ENCODE results near the gene SAMD13.

Gene SAMD13, protein sequence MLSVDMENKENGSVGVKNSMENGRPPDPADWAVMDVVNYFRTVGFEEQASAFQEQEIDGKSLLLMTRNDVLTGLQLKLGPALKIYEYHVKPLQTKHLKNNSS

DNA sequence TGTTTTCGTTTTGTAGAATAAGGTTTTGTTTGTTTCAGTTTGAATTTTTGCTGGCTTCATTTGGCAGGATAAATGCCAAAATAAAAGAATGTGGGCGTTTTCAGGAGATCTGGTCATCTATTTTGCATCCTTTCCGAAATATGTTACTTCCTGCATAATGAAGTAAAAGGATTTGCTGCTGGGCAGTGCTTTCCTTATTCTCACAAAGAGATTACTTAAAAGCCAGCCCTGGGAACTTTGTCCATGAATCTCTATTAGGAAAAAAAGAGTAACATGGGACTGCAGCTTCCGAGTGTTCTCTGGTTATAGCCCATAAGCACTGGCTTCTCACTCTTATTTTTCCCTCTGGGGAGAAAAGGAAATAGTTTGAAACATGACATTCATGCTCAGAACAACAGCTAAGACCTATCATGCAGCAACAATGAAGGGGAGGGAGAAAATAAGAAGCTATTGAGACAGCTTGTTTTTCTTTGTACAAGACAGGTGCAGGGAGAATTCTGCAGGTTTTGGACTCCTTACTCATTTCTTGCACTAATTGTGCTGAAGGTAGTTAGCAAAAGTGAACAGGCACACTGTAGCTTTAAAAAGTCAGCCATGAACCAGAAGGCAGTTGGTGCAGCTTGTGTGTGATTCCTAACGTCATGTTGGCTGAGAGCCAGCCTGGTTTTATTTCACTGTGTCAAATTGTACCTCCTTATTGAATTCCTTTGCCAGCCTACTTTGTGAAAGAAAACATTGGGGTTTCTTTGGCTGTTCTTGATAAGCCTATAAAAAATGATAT is at the start of gene SAMD13:
SAMD13 (plus strand) TSS at position 705 of the 781 bp plus-strand sequence. CDS start 1,527 bp downstream, outside the sequence.
- FAIRE-seq, result no peak

DNA sequence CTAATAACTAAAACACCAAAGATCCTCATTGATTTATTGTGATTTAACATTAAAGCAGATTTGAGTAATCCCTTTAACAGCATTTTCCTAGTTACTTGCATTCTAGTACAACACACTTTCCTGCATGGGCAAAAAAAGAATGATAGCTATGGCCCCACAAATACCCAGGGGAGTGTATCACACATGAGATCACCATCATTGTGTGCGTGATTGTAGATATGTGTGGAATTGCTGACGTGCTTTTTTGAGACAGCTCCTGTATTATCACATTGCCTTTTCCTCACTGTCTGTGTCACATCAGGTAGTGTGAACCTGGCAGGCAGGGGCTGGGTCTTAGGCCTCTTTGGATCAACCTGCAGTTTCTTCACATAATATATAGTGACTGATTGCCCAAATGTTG is 48.5 kb upstream of the SAMD13 start:
- no peak for FAIRE-seq

DNA sequence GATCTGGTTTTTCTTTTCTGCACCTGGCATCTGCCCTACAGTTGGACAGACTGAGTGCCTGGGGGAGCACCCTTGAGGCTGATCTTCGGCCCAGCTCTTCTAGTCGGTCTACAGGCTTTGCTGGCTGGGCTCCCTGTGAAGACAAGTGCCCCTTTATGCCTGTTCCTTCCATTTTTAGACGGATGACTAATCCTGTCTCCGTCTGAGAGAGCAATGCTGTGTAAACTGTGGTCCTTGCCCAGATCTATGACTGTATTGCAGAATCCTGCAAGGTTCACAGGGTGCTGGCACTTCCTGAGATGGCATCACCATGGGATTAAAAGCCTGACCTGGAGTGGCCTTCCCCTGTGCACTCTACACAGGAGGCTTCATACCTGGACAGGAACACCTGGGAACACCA is 47.6 kb upstream of the SAMD13 start:
- no peak for FAIRE-seq

DNA sequence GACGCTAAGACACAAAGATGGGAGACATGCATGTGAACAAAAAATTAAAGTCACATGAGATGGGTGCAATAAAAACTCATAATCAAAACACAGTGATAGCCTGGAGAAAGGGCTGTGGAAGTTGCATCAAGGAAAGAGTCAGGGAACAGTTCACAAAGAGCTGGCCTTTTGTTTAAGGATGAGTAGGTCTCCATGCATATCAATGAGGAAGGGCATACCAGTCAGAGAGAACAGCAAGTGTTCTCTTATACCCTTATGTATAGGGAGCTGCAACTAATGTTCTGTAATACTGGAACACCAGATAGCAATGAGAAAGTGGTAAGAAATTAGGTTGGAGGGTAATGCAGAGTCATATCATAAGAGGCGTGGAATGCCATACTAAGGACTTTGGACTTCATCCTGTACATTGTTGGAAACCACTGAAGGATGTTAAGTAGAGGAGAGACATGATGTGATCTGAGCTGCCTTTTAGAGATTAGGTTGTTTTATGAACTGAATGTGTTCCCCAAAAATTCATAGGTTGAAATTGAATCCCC is 46.7 kb upstream of the SAMD13 start:
- FAIRE-seq, result no peak

DNA sequence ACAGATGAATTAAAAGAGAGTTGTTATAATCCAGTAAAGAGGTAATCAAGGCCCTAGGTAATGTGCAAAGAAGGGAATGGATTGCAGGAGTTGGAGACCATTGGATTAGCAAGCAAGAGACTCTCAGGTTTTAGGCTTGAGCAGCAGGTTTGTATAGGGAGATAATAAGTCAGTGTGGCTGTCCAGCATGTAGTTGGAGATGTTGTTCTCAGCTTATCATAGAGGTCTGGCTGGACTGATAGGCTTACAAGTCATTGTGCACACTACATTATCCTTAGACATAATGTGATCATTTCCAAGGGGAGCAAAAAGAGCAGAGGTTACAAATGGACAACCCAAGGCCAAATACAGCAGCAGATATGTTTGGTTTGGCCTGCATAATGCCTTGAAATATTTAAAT is 45.9 kb upstream of the SAMD13 start:
- no peak for FAIRE-seq

DNA sequence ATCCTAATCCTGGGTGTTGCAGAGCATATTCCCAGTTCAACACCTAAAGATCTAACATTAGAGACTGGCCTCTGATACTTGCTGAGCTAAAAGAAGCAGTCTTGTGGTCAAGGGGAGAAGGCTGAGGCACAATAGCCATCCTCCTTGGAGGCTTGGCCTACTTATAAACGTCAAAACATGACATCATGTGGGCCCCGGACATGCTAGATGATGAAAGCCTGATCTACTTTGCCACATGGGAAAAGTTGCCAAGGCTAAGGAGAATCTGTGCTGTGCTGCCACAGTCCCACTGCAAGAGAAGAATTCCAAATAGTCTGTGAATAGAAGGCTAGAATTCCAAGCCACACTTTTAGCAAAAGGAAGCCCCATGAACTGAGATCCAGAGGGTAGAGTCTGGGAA is 43.9 kb upstream of the SAMD13 start:
- FAIRE-seq, result no peak

DNA sequence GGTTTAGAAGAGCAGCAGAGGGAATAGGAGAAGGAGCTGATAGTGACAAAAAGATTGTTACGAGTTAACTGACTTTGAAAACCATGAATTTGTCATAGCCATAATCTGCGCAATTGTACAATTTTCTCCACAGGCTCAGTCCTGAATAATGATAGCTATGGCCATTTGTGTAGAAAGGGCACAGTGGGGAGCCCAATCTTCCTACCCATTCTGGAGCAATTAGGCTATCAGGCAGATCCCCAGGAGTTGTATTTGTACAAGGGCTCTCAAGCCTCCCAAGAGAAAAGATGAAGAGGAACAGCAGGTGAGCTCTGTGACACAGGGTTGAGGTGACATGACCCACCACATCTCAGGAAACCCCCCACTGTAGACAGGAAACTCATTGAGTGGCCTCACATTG is 42.1 kb upstream of the SAMD13 start:
- FAIRE-seq, result no peak

DNA sequence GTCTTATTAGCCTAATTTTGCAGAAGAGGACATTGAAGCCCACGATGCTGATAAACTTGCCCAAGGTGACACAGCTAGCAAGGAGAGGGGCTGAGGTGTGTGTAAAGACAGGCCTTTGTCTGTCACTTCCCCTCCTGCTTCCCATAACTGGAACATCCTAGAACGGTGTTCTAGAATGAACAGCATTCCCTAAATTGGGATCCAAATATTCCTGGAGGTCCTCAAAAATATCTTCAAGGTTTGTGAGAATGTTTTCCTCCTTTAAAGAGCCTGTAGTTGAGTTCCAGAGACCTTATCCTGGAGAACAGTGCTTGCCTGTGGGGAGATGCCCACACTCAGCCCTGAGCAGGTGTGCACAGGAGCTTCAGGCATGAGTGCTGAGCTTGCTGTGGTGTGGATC is 41.5 kb upstream of the SAMD13 start:
- no peak for FAIRE-seq

DNA sequence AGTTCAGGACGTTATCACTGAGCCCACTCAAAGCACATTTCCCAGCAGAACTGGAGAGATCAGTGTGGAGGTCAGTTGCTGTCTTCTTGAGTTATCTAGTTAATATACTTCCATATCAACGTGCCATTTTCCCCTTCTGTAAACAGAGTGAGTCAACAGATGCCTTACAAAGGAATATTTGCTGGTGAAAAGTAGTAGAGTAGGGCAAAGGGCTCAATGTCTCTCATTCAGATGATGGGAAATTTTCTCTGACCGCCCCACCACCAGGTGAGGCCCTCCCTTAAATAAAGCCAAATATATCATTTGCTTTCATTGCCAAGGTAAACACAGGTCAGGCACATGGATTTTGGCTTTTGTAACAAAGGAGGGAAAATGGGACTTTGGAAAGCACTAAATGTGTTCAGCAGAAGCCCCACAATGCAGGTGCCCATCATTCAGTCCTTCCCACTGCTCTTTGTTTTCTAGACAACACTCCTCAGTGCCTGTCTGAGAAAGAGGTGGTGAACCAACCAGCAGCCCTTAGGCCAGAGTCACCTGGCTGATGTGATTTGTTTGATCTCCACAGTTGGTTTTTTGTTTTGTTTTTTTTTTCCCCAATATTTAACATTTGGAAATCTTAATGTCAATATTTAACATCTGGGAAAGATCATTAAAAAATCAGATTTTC is 40.5 kb upstream of the SAMD13 start:
- no peak for FAIRE-seq

DNA sequence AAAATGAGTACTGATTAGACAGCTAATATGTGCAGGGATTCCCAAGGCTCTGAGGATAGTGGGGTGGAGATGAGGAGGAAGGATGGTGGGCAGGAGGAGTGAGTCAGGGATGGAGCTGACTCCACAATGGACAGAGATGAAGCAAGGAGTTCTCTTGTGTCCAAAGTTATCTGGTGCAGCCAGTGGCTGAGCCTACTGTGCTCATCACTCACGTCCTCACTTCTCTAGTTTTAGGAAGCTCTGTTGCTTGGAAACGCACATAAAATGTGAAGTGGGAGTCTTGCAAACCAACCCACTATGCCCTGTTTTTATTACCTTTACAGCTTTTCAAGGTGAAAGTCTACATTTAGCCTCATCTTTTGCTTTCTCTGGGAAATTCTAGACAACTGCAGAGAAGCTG is 36.5 kb upstream of the SAMD13 start:
- no peak for FAIRE-seq

DNA sequence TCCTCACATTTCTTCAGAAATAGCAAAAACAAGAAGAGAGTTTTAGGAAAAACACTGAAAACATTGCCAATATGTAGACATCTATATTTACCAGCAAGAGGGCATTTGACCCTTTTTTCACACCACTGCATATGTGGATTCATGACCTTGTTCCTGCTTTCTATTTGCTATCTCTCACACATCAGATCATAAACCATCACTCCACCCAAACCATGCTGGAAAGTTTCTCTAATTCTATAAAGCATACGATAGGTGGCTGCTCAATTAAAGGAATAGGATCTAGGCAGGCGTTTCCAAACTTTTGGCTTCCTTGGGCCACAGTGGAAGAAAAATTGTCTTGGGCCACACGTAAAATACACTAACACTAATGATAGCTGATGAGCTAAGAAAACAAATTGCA is 35.6 kb upstream of the SAMD13 start:
- FAIRE-seq, result no peak

DNA sequence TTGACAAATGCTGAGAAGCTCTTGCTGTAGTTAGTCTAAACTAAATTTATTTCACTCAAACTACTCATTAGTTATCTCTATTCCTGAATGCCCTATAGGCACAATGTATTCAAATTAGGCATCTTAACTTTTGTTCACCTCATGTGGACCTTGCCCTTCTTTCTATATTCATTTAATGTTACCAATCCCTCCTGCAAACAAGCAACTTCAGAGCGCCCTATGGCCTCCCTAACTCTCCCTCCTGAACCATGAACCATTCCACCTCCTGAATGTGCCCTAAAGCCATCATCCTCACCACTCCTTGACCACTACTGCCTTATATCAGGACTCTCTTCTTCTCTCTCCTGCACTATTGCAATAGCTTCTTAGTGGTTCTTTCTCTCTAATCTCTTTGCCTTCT is 34.8 kb upstream of the SAMD13 start:
- FAIRE-seq, result no peak

DNA sequence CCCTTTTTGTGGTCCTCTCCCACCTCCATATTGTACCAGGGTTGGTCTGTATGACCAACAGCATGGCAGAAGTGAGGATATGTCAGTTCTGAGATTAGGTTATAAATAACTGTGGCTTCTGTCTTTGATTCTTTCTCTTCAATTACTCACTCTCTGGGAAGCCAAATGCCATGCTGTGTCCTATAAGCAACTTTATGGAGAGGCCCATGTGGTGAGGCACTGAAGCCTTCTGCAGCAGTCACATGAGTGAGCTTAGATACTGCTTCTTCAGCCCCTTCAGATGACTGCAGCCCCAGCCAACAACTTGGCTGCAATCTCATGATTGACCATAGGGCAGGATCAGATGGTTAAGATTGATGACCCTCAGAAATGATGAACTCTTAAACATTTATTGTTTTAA is 34.0 kb upstream of the SAMD13 start:
- FAIRE-seq, result no peak

DNA sequence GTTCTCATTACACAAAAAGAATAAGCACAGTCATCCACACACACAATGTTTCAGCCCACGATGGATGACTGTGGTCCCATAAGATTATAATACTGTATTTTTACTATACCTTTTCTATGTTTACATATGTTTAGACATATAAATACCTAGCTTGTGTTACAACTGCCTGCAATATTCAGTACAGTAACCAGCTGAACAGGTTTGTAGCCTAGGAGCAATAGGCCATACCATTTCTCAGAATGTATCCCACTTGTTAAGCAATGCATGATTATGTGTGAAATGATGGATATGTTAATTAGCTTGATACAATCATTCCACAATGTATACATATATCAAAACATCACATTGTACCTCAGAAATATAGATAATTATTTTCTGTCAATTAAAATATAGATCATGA is 33.2 kb upstream of the SAMD13 start:
- no peak for FAIRE-seq

DNA sequence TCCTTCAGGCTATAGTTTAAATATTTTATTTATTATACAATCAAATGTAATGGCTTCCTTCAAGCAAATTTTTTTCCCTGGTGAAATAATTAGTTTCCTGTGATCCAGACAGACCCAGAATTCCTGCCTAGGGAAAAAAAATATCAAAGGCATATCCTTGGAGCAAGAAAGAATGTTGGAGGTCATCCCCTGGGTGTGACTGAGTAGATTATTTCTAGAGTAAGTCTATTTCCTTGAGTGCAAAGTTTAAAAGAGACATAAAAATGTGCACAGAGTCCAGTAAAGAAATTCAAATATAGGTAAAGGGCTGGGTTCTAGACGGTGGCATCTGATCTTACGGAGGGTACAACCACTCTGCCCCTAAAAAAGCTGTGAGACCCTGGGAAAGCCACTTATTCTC is 32.2 kb upstream of the SAMD13 start:
- FAIRE-seq, result no peak

DNA sequence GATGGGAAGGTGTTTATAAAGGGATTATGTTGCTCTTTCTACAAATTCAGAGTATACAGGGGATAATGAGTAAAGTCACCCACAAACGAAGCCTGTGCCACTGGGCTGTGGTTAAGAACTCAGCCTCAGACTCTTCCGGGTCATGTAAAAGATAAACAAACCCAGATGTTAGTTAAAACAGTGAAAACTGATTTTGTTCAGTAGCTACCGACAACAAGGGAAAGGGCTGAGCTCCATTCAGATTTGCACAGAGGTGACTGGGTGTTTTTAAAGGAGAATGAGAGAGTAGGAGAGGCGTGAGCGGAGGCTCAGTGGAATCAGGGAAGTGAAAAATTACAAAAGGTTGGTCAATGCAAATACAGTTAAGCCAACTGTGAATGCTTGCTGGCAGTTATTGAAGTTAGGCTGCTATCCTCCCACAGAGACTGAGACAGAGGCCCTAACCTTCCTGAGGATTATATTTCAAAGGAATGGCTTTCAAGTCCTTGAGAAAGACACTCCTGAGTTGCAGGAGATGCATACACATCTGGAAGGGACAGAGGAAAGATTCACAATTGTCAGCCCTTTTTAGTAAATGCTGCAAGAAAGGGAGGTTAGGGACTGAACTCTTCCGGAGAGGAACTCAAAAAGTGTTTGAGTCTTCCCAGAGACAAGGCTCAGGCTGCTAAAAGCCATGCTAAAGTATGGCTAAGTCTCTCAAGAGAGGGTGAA is 29.9 kb upstream of the SAMD13 start:
- FAIRE-seq, result no peak

DNA sequence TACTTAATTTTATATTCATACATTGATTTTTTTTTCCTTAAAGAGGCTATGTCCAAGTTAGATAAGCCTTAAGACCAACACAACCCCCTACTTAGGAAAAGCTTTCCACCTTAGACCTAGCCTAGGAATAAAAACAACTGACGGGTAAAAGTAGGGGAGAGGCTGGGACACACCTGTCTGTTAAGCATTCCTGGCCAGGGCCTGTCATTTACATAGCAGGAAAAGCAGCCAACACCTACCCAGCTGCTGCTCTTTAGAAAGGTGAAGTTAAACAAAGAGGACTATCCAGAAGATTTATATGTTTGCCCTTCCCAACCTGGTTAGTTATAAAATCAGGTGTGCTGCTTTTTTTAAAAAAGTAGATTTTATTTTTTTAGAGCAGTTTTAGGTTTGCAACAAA is 29.1 kb upstream of the SAMD13 start:
- no peak for FAIRE-seq

DNA sequence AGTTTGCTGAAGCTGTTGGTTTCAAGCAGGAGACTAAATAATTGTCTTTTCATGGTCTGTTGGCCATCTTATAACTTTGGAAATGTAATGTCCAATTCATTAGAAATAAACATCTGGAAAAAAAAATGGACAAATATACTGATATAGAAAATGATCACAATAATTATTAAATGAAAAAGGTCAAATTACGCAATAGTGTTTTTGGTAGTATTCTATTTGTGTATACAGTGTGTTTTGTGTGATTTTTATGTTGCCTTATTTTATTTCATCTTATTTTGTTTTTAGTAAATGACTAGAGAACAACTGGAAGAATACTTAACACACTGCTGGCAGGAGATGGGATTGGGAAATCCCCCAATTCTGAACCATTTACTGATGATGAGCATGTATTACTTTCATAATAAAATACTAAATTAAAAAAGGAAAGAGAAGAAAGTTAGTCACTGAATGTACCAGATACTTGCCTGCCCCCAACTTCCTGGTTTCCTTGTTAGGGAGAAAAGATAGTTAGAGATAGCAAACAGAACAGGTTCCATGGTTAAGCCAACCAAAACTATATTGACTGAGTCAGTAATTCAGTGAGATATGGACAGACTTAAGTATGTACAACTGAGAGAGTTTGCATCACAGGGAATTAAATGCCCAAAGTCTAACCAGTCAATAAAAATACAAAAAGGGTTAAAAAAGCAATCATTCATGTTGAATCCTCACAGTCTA is 24.0 kb upstream of the SAMD13 start:
- no peak for FAIRE-seq

DNA sequence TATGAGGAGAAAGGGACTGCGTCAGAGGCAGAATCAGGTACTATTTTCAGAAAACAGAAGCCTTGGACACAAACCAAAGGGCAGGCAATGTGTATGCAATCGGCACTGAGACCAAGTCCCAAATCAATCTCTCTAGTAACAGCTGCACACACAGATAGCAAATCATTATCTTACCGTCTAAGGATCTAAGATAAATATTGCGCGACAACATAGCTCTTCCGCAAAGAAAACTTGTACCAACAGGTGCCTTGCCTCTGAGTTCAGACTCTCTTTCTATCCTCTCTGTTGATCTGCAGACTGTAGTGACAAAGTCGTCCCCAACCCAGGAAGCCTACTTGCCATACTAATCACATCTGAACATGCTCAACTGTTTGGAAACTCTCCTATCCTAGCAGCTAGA is 22.6 kb upstream of the SAMD13 start:
- FAIRE-seq, result no peak

DNA sequence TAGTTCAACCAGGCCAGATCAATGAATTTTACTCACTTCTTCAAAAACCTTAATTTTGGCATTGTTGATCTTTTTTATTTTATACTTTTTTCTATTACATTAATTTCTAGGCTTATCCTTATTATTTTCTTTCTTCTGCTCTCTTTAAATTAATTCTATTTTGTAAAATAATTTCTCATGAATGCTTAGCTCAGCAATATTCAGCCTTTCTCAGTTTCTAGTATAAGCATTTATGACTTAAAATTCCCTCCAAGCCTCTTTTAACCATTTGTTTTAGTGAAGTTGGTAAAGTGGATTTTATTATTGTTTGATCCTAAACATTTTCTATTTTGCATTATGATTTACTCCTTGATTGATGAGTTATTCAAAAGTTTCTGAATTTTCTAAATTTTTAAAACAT is 20.6 kb upstream of the SAMD13 start:
- FAIRE-seq, result no peak

DNA sequence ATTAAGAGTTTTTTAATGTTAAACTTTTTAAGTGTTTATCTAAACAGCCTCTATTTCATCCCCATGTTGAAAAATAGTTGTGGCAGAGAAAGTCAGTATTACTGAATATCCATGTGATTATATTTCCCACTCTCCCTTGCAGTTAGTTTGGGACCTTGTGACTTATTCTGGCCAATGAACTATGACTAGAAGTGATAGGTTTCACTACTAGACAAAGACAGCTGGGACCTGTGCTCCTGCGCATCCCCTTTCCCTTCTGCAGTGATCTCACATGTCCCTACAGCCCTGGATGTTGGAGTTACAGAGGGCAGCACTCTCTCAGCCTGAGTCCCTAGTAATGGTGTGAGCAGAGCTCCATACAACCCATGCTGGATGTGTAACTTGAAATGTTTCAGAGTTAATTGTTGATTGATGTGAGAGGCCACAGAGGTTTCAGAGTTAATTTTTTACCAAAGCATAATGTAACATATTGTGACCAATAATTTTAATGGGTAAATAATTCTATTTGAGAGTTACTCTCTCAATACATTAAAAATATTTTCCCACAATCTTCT is 18.7 kb upstream of the SAMD13 start:
- no peak for FAIRE-seq

DNA sequence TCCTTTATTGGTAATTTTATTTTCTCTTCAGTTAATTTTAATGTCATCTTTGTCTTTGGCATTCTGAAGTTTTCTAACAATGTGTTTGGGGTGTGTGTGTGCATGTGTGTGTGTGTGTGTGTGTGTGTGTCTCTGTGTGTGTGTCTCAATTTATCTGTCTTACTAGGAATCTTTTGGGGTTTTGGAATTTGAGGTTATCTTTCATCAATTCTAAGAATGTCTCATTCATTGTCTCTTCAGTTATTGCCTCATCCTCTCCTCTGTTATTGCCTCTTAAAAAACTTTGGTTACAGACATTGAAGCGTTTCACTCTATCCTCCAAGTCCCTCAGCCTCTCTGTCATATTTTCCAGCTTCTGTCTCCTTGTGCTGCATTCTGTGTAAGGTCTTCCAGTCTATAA is 18.1 kb upstream of the SAMD13 start:
- no peak for FAIRE-seq

DNA sequence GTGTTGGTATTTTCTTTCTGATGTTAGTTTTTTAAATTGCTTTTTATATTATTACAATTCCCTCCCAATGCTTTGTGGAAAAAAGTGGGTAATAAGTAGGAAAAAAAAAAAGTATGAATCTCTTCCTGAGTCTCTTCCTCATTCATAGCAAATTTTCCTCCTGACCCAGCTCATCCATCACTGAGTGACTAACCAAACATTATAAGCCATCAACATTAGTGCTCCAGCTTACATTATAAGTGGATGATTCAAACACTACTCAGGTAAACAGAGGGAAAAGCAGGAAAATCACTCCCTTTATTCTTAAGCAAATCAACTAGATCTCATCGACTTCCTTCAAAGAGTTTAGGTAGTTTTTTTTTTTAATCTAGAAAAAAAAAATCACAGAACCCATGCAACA is 15.4 kb upstream of the SAMD13 start:
- no peak for FAIRE-seq
